GM23338 (cell line): ENCODE measurements around the gene PGAM5. TPM values are rescaled to one million over a fixed set of nuclear protein-coding genes. Genes with fewer than 3 reads are reported as not detected.

ENCODE experiments used
- ATAC-seq: fragments of 200-7000 bp; cut with Tn5 transposase; 3 replicates; pipeline ENCODE4 v1.9.1; 2020
- DNase-seq: peaks from one replicate; pipeline ENCODE4 v3.0.0-alpha.2; 2015; ENCODE audit warnings: low spot score
- H2AFZ ChIP-seq: fragments of 200-600 bp; sonication (generic); 2 replicates; pipeline ENCODE4 v1.8.0; 2016; ENCODE audit warnings: antibody characterized with exemption, mild to moderate bottlenecking, moderate library complexity
- H3F3A ChIP-seq: fragments of 200-600 bp; sonication (generic); replicated peaks from 2 replicates; pipeline ENCODE4 v1.8.0; 2017; ENCODE audit warnings: antibody characterized with exemption, mixed run types, low read depth
- H3K27ac ChIP-seq: fragments of 200-600 bp; sonication (generic); 2 replicates; pipeline ENCODE4 v1.6.1; 2016; ENCODE audit warnings: low read depth
- H3K27me3 ChIP-seq: fragments of 200-600 bp; sonication (generic); 2 replicates; pipeline ENCODE4 v1.8.0; 2016; ENCODE audit warnings: mild to moderate bottlenecking, mixed run types, moderate library complexity; ENCODE audit not compliant: insufficient read depth
- H3K36me3 ChIP-seq: fragments of 200-600 bp; sonication (generic); 2 replicates; pipeline ENCODE4 v1.8.0; 2016; ENCODE audit warnings: mild to moderate bottlenecking; ENCODE audit not compliant: insufficient read depth
- H3K4me1 ChIP-seq: fragments of 200-600 bp; sonication (generic); 2 replicates; pipeline ENCODE4 v1.8.0; 2016; ENCODE audit warnings: mild to moderate bottlenecking, moderate library complexity; ENCODE audit not compliant: insufficient read depth
- H3K4me2 ChIP-seq: fragments of 200-600 bp; sonication (generic); 2 replicates; pipeline ENCODE4 v1.7.1; 2017; ENCODE audit warnings: mixed run types
- H3K4me3 ChIP-seq: fragments of 200-600 bp; sonication (generic); 2 replicates; pipeline ENCODE4 v1.6.1; 2016; ENCODE audit warnings: mixed run types
- H3K79me2 ChIP-seq: fragments of 200-600 bp; sonication (generic); replicated peaks from 2 replicates; pipeline ENCODE4 v1.8.0; 2017; ENCODE audit warnings: mild to moderate bottlenecking; ENCODE audit not compliant: insufficient read depth
- H3K9me2 ChIP-seq: fragments of 200-600 bp; sonication (generic); 2 replicates; pipeline ENCODE4 v1.8.0; 2017; ENCODE audit not compliant: insufficient read depth
- H4K20me1 ChIP-seq: fragments of 200-600 bp; sonication (generic); replicated peaks from 2 replicates; pipeline ENCODE4 v1.8.0; 2017; ENCODE audit warnings: mild to moderate bottlenecking; ENCODE audit not compliant: insufficient read depth
- H3K27ac Mint-ChIP-seq: 2 replicates; pipeline ENCODE4 v1.8.0; 2020; ENCODE audit warnings: inconsistent platforms, mild to moderate bottlenecking, moderate library complexity, mixed read lengths
- H3K27me3 Mint-ChIP-seq: 3 replicates; pipeline ENCODE4 v1.8.0; 2022; ENCODE audit warnings: low read depth, mild to moderate bottlenecking, moderate library complexity, mixed read lengths, inconsistent platforms; ENCODE audit not compliant: insufficient read depth, poor library complexity
- H3K36me3 Mint-ChIP-seq: 3 replicates; pipeline ENCODE4 v1.8.0; 2021; ENCODE audit warnings: low read depth, mild to moderate bottlenecking, inconsistent platforms, moderate library complexity, mixed read lengths
- H3K4me1 Mint-ChIP-seq: 3 replicates; pipeline ENCODE4 v1.8.0; 2020; ENCODE audit warnings: mild to moderate bottlenecking, inconsistent platforms, mixed read lengths
- H3K4me3 Mint-ChIP-seq: 3 replicates; pipeline ENCODE4 v1.8.0; 2021; ENCODE audit warnings: moderate library complexity, mild to moderate bottlenecking, inconsistent platforms, mixed read lengths
- H3K9me3 Mint-ChIP-seq: 3 replicates; pipeline ENCODE4 v1.8.0; 2020; ENCODE audit warnings: moderate library complexity, mild to moderate bottlenecking, inconsistent platforms, mixed read lengths
- CREB1 ChIP-seq: fragments of 250-450 bp; sonication (Bioruptor Pico); IDR thresholded peaks from 2 replicates; pipeline ENCODE4 v1.5.0; 2020; ENCODE audit warnings: low read depth, mild to moderate bottlenecking, moderate library complexity
- ETS1 ChIP-seq: IDR thresholded peaks from 2 replicates; pipeline ENCODE4 v1.6.1; 2016; ENCODE audit warnings: antibody characterized with exemption
- EZH2 ChIP-seq: fragments of 200-600 bp; sonication (generic); IDR thresholded peaks from one replicate; pipeline ENCODE4 v1.8.0; 2017; ENCODE audit warnings: antibody characterized with exemption, mild to moderate bottlenecking, low read depth; ENCODE audit not compliant: unreplicated experiment
- EZH2phosphoT487 ChIP-seq: fragments of 200-600 bp; sonication (generic); IDR thresholded peaks from one replicate; pipeline ENCODE4 v1.8.1; 2018; ENCODE audit warnings: antibody characterized with exemption; ENCODE audit not compliant: unreplicated experiment
- JUNB ChIP-seq: IDR thresholded peaks from one replicate; pipeline ENCODE4 v1.6.1; 2016; ENCODE audit warnings: antibody characterized with exemption; ENCODE audit not compliant: unreplicated experiment
- NANOG ChIP-seq: IDR thresholded peaks from 2 replicates; pipeline ENCODE4 v1.6.1; 2016; ENCODE audit warnings: antibody characterized with exemption, borderline replicate concordance
- POLR2AphosphoS5 ChIP-seq: IDR thresholded peaks from 2 replicates; pipeline ENCODE4 v1.6.1; 2016; ENCODE audit warnings: antibody characterized with exemption, low read depth
- REST ChIP-seq: IDR thresholded peaks from one replicate; pipeline ENCODE4 v1.6.1; 2018; ENCODE audit warnings: antibody characterized with exemption; ENCODE audit not compliant: unreplicated experiment
- STAT1 ChIP-seq: IDR thresholded peaks from one replicate; pipeline ENCODE4 v1.6.1; 2016; ENCODE audit warnings: antibody characterized with exemption; ENCODE audit not compliant: unreplicated experiment
- ZNF114 ChIP-seq: fragments of 250-450 bp; sonication (Bioruptor Pico); IDR thresholded peaks from 2 replicates; pipeline ENCODE4 v1.5.0; 2020; ENCODE audit warnings: mild to moderate bottlenecking, moderate library complexity
- ZNF331 ChIP-seq: fragments of 250-450 bp; sonication (Bioruptor Pico); IDR thresholded peaks from 2 replicates; pipeline ENCODE4 v1.5.0; 2020; ENCODE audit warnings: low read depth, mild to moderate bottlenecking, moderate library complexity
- ZNF462 ChIP-seq: fragments of 250-450 bp; sonication (Bioruptor Pico); IDR thresholded peaks from 2 replicates; pipeline ENCODE4 v1.5.0; 2020; ENCODE audit warnings: mild to moderate bottlenecking, moderate library complexity
- polyA plus RNA-seq: library from polyadenylated mRNA; unstranded; fragments of >200 nt; fragmentation: Nextera tagmentation; extraction: Ambion mirVana; gene quantifications from 2 replicates; pipeline ENCODE4 v1.2.1, GENCODE V29; 2016
- total RNA-seq: library from RNA; depleted of rRNA; stranded (reverse); fragments of >200 nt; shearing (Covaris generic); gene quantifications from 2 replicates; pipeline ENCODE4 v1.2.3, GENCODE V29; 2014
- TF ChIP-seq, protein P1 (sequence below), 2 experiments: fragments of 200-600 bp in 1 of 2; sonication (generic) in 1 of 2; conservative IDR thresholded peaks; 2 replicates each; pipeline versions ENCODE4 v1.5.1 to v1.6.1; 2016 to 2017; ENCODE audit warnings: antibody characterized with exemption in 2 of 2, low read depth in 2 of 2, mild to moderate bottlenecking in 2 of 2, moderate library complexity in 1 of 2

PGAM5 gene
- total and polyA plus RNA-seq, 2 experiments from 2014 or later, result 31.1 to 108 TPM

DNA sequence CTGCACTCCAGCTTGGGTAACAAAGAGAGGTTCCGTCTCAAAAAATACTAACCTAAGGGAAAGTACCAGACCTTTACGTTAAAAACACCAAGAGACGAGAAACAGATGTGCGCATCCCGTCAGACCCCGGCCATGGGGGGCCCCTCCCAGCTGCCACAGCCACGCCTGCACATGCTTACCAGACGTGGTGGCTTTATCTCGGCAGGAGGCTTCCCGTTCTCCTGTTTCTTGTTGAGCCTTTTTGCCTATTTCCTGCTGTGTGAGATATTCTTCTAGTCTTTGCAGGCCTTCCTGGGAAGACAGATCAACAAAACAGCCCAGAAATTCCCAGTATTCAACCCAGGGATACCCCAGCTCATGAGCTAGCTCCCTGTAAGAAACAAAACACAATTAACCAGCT, 23.6 kb downstream of the PGAM5 start:
- no peak overlapping the region for H3K27ac ChIP-seq
- no peaks in the 10 kb centered on the region for H4K20me1 ChIP-seq
- Mint-ChIP-seq H3K27me3 (peaks cover 19% of the 10 kb centered on the region), H3K36me3 (peaks cover 91% of the 10 kb centered on the region), H3K4me3 (no peak overlapping the region), H3K4me1 (no peaks in the 10 kb centered on the region; the same call in 2 of the 3 replicates), H3K9me3 (peaks cover 10% of the 10 kb centered on the region), H3K27ac (no peak overlapping the region)
- no peaks in the 10 kb centered on the region for H3K27me3 ChIP-seq
- ATAC-seq, result no peak
- H3K36me3 ChIP-seq, result peaks cover 16% of the 10 kb centered on the region
- H3K79me2 ChIP-seq, result no peaks in the 10 kb centered on the region
- peaks cover 12% of the 10 kb centered on the region for H3F3A ChIP-seq
- H3K4me2 ChIP-seq, result no peak overlapping the region
- no peak for TF ChIP-seq ZNF462 (CRISPR knock-in tag)
- TF ChIP-seq POLR2AphosphoS5, result no peak
- TF ChIP-seq ZNF114 (CRISPR knock-in tag), result no peak
- no peak for TF ChIP-seq STAT1
- TF ChIP-seq, protein P1, sequence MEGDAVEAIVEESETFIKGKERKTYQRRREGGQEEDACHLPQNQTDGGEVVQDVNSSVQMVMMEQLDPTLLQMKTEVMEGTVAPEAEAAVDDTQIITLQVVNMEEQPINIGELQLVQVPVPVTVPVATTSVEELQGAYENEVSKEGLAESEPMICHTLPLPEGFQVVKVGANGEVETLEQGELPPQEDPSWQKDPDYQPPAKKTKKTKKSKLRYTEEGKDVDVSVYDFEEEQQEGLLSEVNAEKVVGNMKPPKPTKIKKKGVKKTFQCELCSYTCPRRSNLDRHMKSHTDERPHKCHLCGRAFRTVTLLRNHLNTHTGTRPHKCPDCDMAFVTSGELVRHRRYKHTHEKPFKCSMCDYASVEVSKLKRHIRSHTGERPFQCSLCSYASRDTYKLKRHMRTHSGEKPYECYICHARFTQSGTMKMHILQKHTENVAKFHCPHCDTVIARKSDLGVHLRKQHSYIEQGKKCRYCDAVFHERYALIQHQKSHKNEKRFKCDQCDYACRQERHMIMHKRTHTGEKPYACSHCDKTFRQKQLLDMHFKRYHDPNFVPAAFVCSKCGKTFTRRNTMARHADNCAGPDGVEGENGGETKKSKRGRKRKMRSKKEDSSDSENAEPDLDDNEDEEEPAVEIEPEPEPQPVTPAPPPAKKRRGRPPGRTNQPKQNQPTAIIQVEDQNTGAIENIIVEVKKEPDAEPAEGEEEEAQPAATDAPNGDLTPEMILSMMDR (conservative IDR thresholded peaks at IDR 0.05; ENCODE audit: low read depth in 2 of 2), result no peak
- no peak for TF ChIP-seq NANOG
- TF ChIP-seq REST, result no peak
- no peak for TF ChIP-seq ZNF331 (CRISPR knock-in tag)
- no peak for TF ChIP-seq EZH2
- TF ChIP-seq JUNB, result no peak
- TF ChIP-seq CREB1 (CRISPR knock-in tag), result no peak
- TF ChIP-seq EZH2phosphoT487, result no peak
- TF ChIP-seq ETS1, result no peak
- no peak overlapping the region for H3K4me3 ChIP-seq
- H3K4me1 ChIP-seq, result no peaks in the 10 kb centered on the region
- H2AFZ ChIP-seq, result no peak overlapping the region
- no peaks in the 10 kb centered on the region for H3K9me2 ChIP-seq
- DNase-seq, result no peak
